ENCODE results near the gene NR6A1. TPM values are rescaled to one million over a fixed set of nuclear protein-coding genes. Genes with fewer than 3 reads are reported as not detected.

The NR6A1 gene
- total RNA-seq, 1 experiment from 2014 or later: 0.77 TPM

DNA sequence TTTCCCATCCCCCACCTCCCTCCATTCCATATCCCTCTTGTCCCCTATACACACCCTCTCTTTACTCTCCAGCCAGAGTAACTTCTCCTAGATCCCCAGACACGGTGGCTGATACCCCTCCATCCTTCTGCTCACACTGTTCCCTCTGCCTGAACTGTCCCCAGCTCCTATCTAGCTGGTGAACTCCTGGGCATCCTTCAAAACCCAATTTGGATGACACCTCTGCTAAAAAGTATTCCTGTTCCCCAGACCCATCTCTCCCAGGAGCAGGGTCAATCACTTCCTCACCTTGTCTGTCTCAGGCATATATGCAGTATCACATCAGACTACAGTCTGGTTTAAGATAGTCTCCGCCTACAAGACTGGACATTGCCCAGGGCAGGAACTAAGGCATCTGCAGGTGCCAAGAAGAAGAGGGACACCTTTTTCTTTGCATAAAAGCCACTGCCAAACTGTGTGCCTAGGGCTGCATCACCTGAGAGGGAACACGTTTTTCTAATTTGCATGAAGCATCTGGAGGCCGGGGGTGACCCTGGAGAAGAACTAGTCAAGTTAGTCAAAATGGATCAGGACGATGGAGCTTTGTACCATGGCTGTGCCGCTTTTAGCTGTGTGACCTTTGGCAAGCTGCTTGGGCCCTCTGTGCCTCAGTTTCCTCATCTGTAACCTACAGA is 291.0 kb downstream of the NR6A1 start:
- no peaks in the 10 kb centered on the region for H3K27me3 ChIP-seq (ENCODE audit: low read length)
- CTCF ChIA-PET: no interaction called here
- POLR2A ChIA-PET (ENCODE audit: unreplicated experiment): no interaction called here

DNA sequence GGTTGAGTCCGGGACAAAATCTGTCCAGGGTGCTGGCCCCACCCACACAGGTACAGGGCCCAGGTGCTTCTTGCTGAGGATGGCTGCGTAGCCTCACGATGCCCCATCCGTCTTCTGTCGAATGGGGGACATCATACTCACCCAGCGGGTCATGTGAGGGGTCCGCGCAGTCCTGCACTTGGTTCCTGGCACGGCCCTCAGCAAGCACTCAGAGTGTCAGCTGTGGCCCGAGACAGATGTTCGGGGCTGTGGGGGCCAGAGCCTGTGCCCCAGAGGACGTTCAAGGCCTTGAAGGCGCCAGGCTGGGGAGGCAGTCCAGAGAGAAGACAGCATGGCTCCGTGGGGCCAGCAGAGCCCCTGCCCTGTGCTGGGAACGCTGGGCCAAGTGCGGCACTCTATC is 291.7 kb downstream of the NR6A1 start:
- H2AFZ ChIP-seq (ENCODE audit: low read length): no peak overlapping the region
- H3K27me3 ChIP-seq (ENCODE audit: low read length): no peaks in the 10 kb centered on the region
- ChIA-PET CTCF (no interaction called here), POLR2A (ENCODE audit: unreplicated experiment) (no interaction called here)
- H3K36me3 ChIP-seq (ENCODE audit: low read depth, low read length): no peaks in the 10 kb centered on the region
- TF ChIP-seq CTCF (conservative IDR thresholded peaks at IDR 0.05; ENCODE audit: low read depth, low read length) (no peak), EZH2 (IDR thresholded peaks at IDR 0.05; ENCODE audit: low read length, unreplicated experiment) (no peak), EZH2phosphoT487 (IDR thresholded peaks at IDR 0.05; ENCODE audit: borderline replicate concordance, low read length) (no peak)
- no peaks in the 10 kb centered on the region for H3F3A ChIP-seq (ENCODE audit: low read length, unreplicated experiment)
- no peaks in the 10 kb centered on the region for H3K9me2 ChIP-seq (replicated peaks; ENCODE audit: low read length)
- no peak overlapping the region for H3K27ac ChIP-seq (ENCODE audit: low read length)
- H3K79me2 ChIP-seq (ENCODE audit: low read length): no peaks in the 10 kb centered on the region
- H3K4me3 ChIP-seq (ENCODE audit: low read length): no peak overlapping the region
- intact Hi-C loops (cut with micrococcal nuclease): no loop called here
- H4K20me1 ChIP-seq (ENCODE audit: low read length): no peaks in the 10 kb centered on the region
- no TSS peak for BruUV-seq (replicated peaks)
- DNase-seq: no peak
- no peak overlapping the region for H3K4me2 ChIP-seq (ENCODE audit: low read length)
- no peak overlapping the region for H3K9ac ChIP-seq (ENCODE audit: low read length)
- ATAC-seq: no peak
- no peaks in the 10 kb centered on the region for H3K9me3 ChIP-seq (ENCODE audit: low read length)
- no peaks in the 10 kb centered on the region for H3K4me1 ChIP-seq (ENCODE audit: insufficient read depth, low read length)

More for the DNA sequence above, 291.0 kb downstream of the NR6A1 start:
- Histone ChIP-seq H3K4me2 (ENCODE audit: low read length) (no peak overlapping the region), H4K20me1 (ENCODE audit: low read length) (no peaks in the 10 kb centered on the region), H3K9me3 (ENCODE audit: low read length) (no peaks in the 10 kb centered on the region), H3K9ac (ENCODE audit: low read length) (no peak overlapping the region), H3K4me1 (ENCODE audit: insufficient read depth, low read length) (no peaks in the 10 kb centered on the region), H3K79me2 (ENCODE audit: low read length) (no peaks in the 10 kb centered on the region), H2AFZ (ENCODE audit: low read length) (0 out of 2 replicates have a peak overlapping the region, but pooled peaks have one; percentile 53), H3K27ac (ENCODE audit: low read length) (no peak overlapping the region), H3K4me3 (ENCODE audit: low read length) (no peak overlapping the region), H3K36me3 (ENCODE audit: low read depth, low read length) (no peaks in the 10 kb centered on the region), H3K9me2 (replicated peaks; ENCODE audit: low read length) (no peaks in the 10 kb centered on the region), H3F3A (ENCODE audit: low read length, unreplicated experiment) (no peaks in the 10 kb centered on the region)
- intact Hi-C loops (cut with micrococcal nuclease): no loop called here
- TF ChIP-seq CTCF (conservative IDR thresholded peaks at IDR 0.05; ENCODE audit: low read depth, low read length) (no peak), EZH2phosphoT487 (IDR thresholded peaks at IDR 0.05; ENCODE audit: borderline replicate concordance, low read length) (no peak), EZH2 (IDR thresholded peaks at IDR 0.05; ENCODE audit: low read length, unreplicated experiment) (no peak)
- DNase-seq: no peak
- no TSS peak for BruUV-seq (replicated peaks)
- no peak for ATAC-seq

- DNase-seq (no peak), ATAC-seq (no peak)
- ChIA-PET POLR2A (ENCODE audit: unreplicated experiment) (no interaction called here), CTCF (no interaction called here)
- H3K27ac ChIP-seq (ENCODE audit: low read length): no peak overlapping the region
- H3K79me2 ChIP-seq (ENCODE audit: low read length): no peaks in the 10 kb centered on the region
- no peaks in the 10 kb centered on the region for H3K9me3 ChIP-seq (ENCODE audit: low read length)
- H3K4me3 ChIP-seq (ENCODE audit: low read length): no peak overlapping the region
- TF ChIP-seq EZH2 (IDR thresholded peaks at IDR 0.05; ENCODE audit: low read length, unreplicated experiment): no peak
- TF ChIP-seq EZH2phosphoT487 (IDR thresholded peaks at IDR 0.05; ENCODE audit: borderline replicate concordance, low read length): no peak
- no peak for TF ChIP-seq CTCF (conservative IDR thresholded peaks at IDR 0.05; ENCODE audit: low read depth, low read length)
- H2AFZ ChIP-seq (ENCODE audit: low read length): no peak overlapping the region
- H3K27me3 ChIP-seq (ENCODE audit: low read length): no peaks in the 10 kb centered on the region
- H3K4me1 ChIP-seq (ENCODE audit: insufficient read depth, low read length): no peaks in the 10 kb centered on the region
- no peaks in the 10 kb centered on the region for H3K9me2 ChIP-seq (replicated peaks; ENCODE audit: low read length)
- no peaks in the 10 kb centered on the region for H4K20me1 ChIP-seq (ENCODE audit: low read length)
- no TSS peak for BruUV-seq (replicated peaks)
- no peak overlapping the region for H3K4me2 ChIP-seq (ENCODE audit: low read length)
- no peaks in the 10 kb centered on the region for H3F3A ChIP-seq (ENCODE audit: low read length, unreplicated experiment)
- H3K9ac ChIP-seq (ENCODE audit: low read length): no peak overlapping the region
- intact Hi-C loops (cut with micrococcal nuclease): no loop called here
- H3K36me3 ChIP-seq (ENCODE audit: low read depth, low read length): no peaks in the 10 kb centered on the region
These were observed 292.8 kb downstream of the NR6A1 start for GRCh38 chr9:124478354-124478753.
